ENCODE results near the gene ARR3.
"Not testable (repeated sequence)": the region's sequence is repeated elsewhere in the genome, so short reads cannot be mapped to it uniquely, and the experiment has no call there.

The ARR3 gene

GRCh38 chrX:70281951-70282350 lies 13.8 kb downstream of the ARR3 start, which contains the start of gene RAB41:
TSS of gene RAB41 (plus strand) at chrX:70282172. CDS start at chrX:70282218, 46 bp downstream.
- no peak for DNase-seq

GRCh38 chrX:70289168-70289792 lies 21.1 kb downstream of the ARR3 start:
- DNase-seq, result no peak

- peak; percentile 84 for DNase-seq
Observed at GRCh38 chrX:70289793-70290770, 21.9 kb downstream of the ARR3 start, which contains the start of the genes KIF4A and PDZD11. TSS of gene KIF4A (plus strand) at chrX:70290104. CDS start at chrX:70290459, 355 bp downstream. TSS of gene PDZD11 (minus strand) at chrX:70289927. CDS start at chrX:70289341, 586 bp downstream.

GRCh38 chrX:70292788-70293187 lies 24.7 kb downstream of the ARR3 start:
- no peak for DNase-seq

- no peak for DNase-seq
Observed at GRCh38 chrX:70293621-70294020, 25.5 kb downstream of the ARR3 start.

GRCh38 chrX:70301716-70302115 lies 33.6 kb downstream of the ARR3 start:
- no peak for DNase-seq

GRCh38 chrX:70313503-70313902 lies 45.4 kb downstream of the ARR3 start:
- DNase-seq, result no peak

- DNase-seq, result no peak
Observed at GRCh38 chrX:70322784-70323183, 54.6 kb downstream of the ARR3 start.

- DNase-seq, result not testable (repeated sequence)
Observed at GRCh38 chrX:70323628-70324027, 55.5 kb downstream of the ARR3 start.

GRCh38 chrX:70324326-70324725 lies 56.2 kb downstream of the ARR3 start:
- DNase-seq, result no peak

- DNase-seq, result no peak
Observed at GRCh38 chrX:70331161-70331560, 63.0 kb downstream of the ARR3 start.

All from CD4-positive, alpha-beta T cell treated with Interleukin-12 subunit alpha and Interleukin-12 subunit beta, for 1 hour (primary cell).